K562 (cell line): Measurements from ENCODE around the gene RNF212B. TPM values are rescaled to one million over a fixed set of nuclear protein-coding genes. Genes with fewer than 3 reads are reported as not detected.
A peak's percentile ranks its signal among the peaks of the same experiment; 100 is the strongest.

Source experiments
- BACH1 ChIP-seq: fragments of 200-800 bp; sonication (Bioruptor generic); IDR thresholded peaks from 2 replicates; pipeline ENCODE4 v1.6.1; 2016; ENCODE audit warnings: missing genetic modification characterization, missing compliant biosample characterization
- BDP1 ChIP-seq: IDR thresholded peaks from 3 replicates; pipeline ENCODE4 v1.6.1; 2011; ENCODE audit not compliant: insufficient read length, insufficient read depth
- CBFA2T2 ChIP-seq: fragments of 450-650 bp; conservative IDR thresholded peaks from 2 replicates; pipeline ENCODE4 v1.6.1; 2017; ENCODE audit warnings: mild to moderate bottlenecking
- DIDO1 ChIP-seq: fragments of 450-650 bp; IDR thresholded peaks from 2 replicates; pipeline ENCODE4 v1.6.1; 2016; ENCODE audit warnings: low read depth, missing biosample characterization, missing genetic modification characterization
- HCFC1 ChIP-seq: IDR thresholded peaks from 2 replicates; pipeline ENCODE4 v1.6.1; 2012; ENCODE audit warnings: low read depth, low read length, improper control_type of control experiment
- HDAC6 ChIP-seq: IDR thresholded peaks from 2 replicates; pipeline ENCODE4 v1.6.1; 2012; ENCODE audit warnings: low read depth, mild to moderate bottlenecking, control low read depth, inconsistent platforms, low read length, moderate library complexity
- HNRNPH1 ChIP-seq: fragments of 200-400 bp; formaldehyde crosslinking; optimal IDR thresholded peaks from 2 replicates; pipeline ENCODE3; 2017; ENCODE audit warnings: low read depth, mild to moderate bottlenecking, low read length, moderate library complexity
- MYC ChIP-seq, 2 experiments: fragments of 250-450 bp in 1 of 2; sonication (Bioruptor Pico) in 1 of 2; IDR thresholded peaks; 2 replicates each; pipeline versions ENCODE4 v1.5.1 to v1.6.1; 2012 to 2021; ENCODE audit warnings: low read depth in 2 of 2, borderline replicate concordance in 1 of 2, improper control_type of control experiment in 1 of 2, low read length in 1 of 2, mild to moderate bottlenecking in 1 of 2, moderate library complexity in 1 of 2
- NCOA2 ChIP-seq, 2 experiments: fragments of 450-650 bp; IDR thresholded peaks; 2 replicates each; pipeline ENCODE4 v1.6.1; 2018; ENCODE audit warnings: mild to moderate bottlenecking in 2 of 2, moderate library complexity in 1 of 2; ENCODE audit not compliant: partially characterized antibody in 2 of 2
- NFRKB ChIP-seq: fragments of 450-650 bp; IDR thresholded peaks from 2 replicates; pipeline ENCODE4 v1.6.1; 2016; ENCODE audit warnings: low read depth
- POLR2AphosphoS5 ChIP-seq: IDR thresholded peaks from 2 replicates; pipeline ENCODE4 v1.6.1; 2011; ENCODE audit warnings: mild to moderate bottlenecking, low read depth, low read length, moderate library complexity; ENCODE audit not compliant: control insufficient read depth, insufficient read depth
- POLR2G ChIP-seq: fragments of 200-400 bp; formaldehyde crosslinking; IDR thresholded peaks from 2 replicates; pipeline ENCODE4 v1.6.1; 2017; ENCODE audit warnings: low read depth, mild to moderate bottlenecking, antibody characterized with exemption, low read length, moderate library complexity
- PTRF ChIP-seq: fragments of 450-650 bp; IDR thresholded peaks from 2 replicates; pipeline ENCODE4 v1.6.1; 2016; ENCODE audit warnings: mild to moderate bottlenecking, missing genetic modification characterization, missing compliant biosample characterization
- RBM39 ChIP-seq: fragments of 200-400 bp; formaldehyde crosslinking; optimal IDR thresholded peaks from 2 replicates; pipeline ENCODE3; 2018; ENCODE audit warnings: low read depth, low read length
- SUPT5H ChIP-seq: fragments of 450-650 bp; IDR thresholded peaks from 2 replicates; pipeline ENCODE4 v1.6.1; 2016
- TAF15 ChIP-seq: fragments of 200-400 bp; formaldehyde crosslinking; IDR thresholded peaks from 2 replicates; pipeline ENCODE4 v1.6.1; 2017; ENCODE audit warnings: mild to moderate bottlenecking, low read depth, low read length, moderate library complexity
- TOE1 ChIP-seq, 2 experiments: fragments of 450-650 bp in 1 of 2; sonication (generic) in 1 of 2; formaldehyde crosslinking in 1 of 2; IDR thresholded peaks; 2 replicates each; pipeline versions ENCODE4 v1.7.1 to v1.8.0; 2016 to 2022; ENCODE audit warnings: borderline replicate concordance in 2 of 2, mild to moderate bottlenecking in 2 of 2, antibody characterized with exemption in 1 of 2, inconsistent platforms in 1 of 2, low read depth in 1 of 2, missing genetic modification reagents in 1 of 2, moderate library complexity in 1 of 2
- U2AF1 ChIP-seq: fragments of 200-400 bp; formaldehyde crosslinking; optimal IDR thresholded peaks from 2 replicates; pipeline ENCODE3; 2017; ENCODE audit warnings: mild to moderate bottlenecking, low read depth, low read length, moderate library complexity
- ZSCAN29 ChIP-seq: fragments of 450-650 bp; IDR thresholded peaks from 2 replicates; pipeline ENCODE4 v1.6.1; 2017
- polyA plus RNA-seq, 8 experiments: library from polyadenylated mRNA; depleted of rRNA in 4 of 8; stranded (reverse) in 5 of 8; unstranded in 3 of 8; fragments of >200 nt; fragmentation: Nextera tagmentation in 2 of 8; fragmentation: Illumina TruSeq in 1 of 8; extraction: Ambion mirVana in 2 of 8; extraction: Trizol in 1 of 8; gene quantifications; 2 replicates each; pipeline versions ENCODE4 v1.2.1 to v1.2.3, GENCODE V29; 2011 to 2014; ENCODE audit warnings: inconsistent platforms in 1 of 8, missing spikeins in 1 of 8
- total RNA-seq, 7 experiments: library from RNA; depleted of rRNA in 6 of 7; stranded (reverse); fragments of >200 nt in 6 of 7; fragmentation: Illumina TruSeq in 2 of 7; extraction: Trizol in 2 of 7; gene quantifications; 2 replicates each; pipeline versions ENCODE4 v1.2.1 to v1.2.3, GENCODE V29; 2011 to 2021; ENCODE audit warnings: low replicate concordance in 1 of 7
- TF ChIP-seq, protein P1 (sequence below): fragments of 200-800 bp; sonication (Bioruptor generic); IDR thresholded peaks from 2 replicates; pipeline ENCODE4 v1.6.1; 2017; ENCODE audit warnings: missing genetic modification characterization, missing compliant biosample characterization
- TF ChIP-seq, protein P2 (sequence below), 2 experiments: fragments of 450-650 bp in 1 of 2; sonication (generic) in 1 of 2; formaldehyde crosslinking in 1 of 2; IDR thresholded peaks in 1 of 2; conservative IDR thresholded peaks in 1 of 2; 2 replicates each; pipeline versions ENCODE4 v1.6.1 to v1.8.1; 2016 to 2023; ENCODE audit warnings: mild to moderate bottlenecking in 2 of 2, moderate library complexity in 2 of 2, inconsistent platforms in 1 of 2, missing genetic modification reagents in 1 of 2
- TF ChIP-seq, protein P3 (sequence below): fragments of 250-450 bp; sonication (Bioruptor Pico); IDR thresholded peaks from 2 replicates; pipeline ENCODE4 v1.5.0; 2020; ENCODE audit warnings: mild to moderate bottlenecking, borderline replicate concordance

Gene RNF212B
- total and polyA plus RNA-seq, 9 of the 15 experiments (the other 6 are each of a cell fraction or from before 2014, with no cell fraction given) = 0.15 to 0.43 (median 0.27) TPM; not detected in 3

DNA sequence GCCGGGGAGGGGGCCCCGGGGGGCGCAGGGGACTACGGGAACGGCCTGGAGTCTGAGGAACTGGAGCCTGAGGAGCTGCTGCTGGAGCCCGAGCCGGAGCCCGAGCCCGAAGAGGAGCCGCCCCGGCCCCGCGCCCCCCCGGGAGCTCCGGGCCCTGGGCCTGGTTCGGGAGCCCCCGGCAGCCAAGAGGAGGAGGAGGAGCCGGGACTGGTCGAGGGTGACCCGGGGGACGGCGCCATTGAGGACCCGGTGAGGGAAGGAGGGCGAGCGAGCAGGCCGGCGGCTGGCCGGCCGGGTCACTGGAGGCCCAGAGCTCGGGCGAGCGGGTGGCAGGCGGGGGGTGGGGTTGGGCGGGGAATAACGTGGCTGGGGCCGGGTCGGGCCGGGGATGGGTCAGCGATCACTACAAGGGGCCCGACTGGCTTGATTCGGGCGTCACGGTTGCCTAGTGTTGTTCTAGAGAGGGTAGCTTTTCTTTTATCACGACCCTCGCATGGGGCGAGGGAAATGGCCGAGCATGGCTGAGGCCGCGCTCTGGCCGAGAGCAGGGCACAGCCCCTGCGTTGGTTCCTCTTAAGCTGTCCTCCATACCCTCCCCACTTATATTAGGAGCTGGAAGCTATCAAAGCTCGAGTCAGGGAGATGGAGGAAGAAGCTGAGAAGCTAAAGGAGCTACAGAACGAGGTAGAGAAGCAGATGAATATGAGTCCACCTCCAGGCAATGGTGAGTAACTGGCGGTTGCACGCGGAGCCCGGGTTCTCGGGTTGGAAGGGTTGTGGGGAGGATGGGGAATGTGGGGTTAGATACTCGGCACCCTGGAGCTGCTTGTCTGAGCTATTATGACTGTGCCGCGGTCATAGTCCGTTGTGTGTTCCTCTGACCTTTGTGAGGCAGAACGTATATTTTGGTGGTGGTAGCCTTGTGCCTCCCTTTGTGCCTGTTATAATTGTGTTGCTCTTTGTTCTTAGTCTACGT lies 84.1 kb downstream of the RNF212B start (continued):
- TF ChIP-seq DIDO1 (tag) (no peak), TAF15 (no peak), MYC (IDR thresholded peaks at IDR 0.05; ENCODE audit: low read depth, low read length) (no peak), MYC (CRISPR knock-in tag; IDR thresholded peaks at IDR 0.05; ENCODE audit: borderline replicate concordance, low read depth) (no peak), NFRKB (peak; percentile 63), POLR2G (peak; percentile 80), HDAC6 (no peak), ZSCAN29 (no peak), RBM39 (no peak), POLR2AphosphoS5 (peak; percentile 38; the same call in 1 of the 2 replicates), U2AF1 (no peak), CBFA2T2 (no peak), SUPT5H (peak; percentile 63), HNRNPH1 (no peak), TOE1 (IDR thresholded peaks at IDR 0.05; ENCODE audit: borderline replicate concordance) (no peak), TOE1 (CRISPR knock-in tag; IDR thresholded peaks at IDR 0.05; ENCODE audit: borderline replicate concordance, low read depth) (no peak), BDP1 (no peak), PTRF (no peak), BACH1 (tag) (no peak), NCOA2 (IDR thresholded peaks at IDR 0.05; ENCODE audit: partially characterized antibody in 2 of 2) (no peak), HCFC1 (no peak)
- TF ChIP-seq, protein P1, sequence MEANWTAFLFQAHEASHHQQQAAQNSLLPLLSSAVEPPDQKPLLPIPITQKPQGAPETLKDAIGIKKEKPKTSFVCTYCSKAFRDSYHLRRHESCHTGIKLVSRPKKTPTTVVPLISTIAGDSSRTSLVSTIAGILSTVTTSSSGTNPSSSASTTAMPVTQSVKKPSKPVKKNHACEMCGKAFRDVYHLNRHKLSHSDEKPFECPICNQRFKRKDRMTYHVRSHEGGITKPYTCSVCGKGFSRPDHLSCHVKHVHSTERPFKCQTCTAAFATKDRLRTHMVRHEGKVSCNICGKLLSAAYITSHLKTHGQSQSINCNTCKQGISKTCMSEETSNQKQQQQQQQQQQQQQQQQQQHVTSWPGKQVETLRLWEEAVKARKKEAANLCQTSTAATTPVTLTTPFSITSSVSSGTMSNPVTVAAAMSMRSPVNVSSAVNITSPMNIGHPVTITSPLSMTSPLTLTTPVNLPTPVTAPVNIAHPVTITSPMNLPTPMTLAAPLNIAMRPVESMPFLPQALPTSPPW = peak; percentile 83
- TF ChIP-seq, protein P2, sequence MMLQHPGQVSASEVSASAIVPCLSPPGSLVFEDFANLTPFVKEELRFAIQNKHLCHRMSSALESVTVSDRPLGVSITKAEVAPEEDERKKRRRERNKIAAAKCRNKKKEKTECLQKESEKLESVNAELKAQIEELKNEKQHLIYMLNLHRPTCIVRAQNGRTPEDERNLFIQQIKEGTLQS (IDR thresholded peaks at IDR 0.05) = no peak
- TF ChIP-seq, protein P2 (CRISPR knock-in tag; conservative IDR thresholded peaks at IDR 0.05) = no peak
- TF ChIP-seq, protein P3, sequence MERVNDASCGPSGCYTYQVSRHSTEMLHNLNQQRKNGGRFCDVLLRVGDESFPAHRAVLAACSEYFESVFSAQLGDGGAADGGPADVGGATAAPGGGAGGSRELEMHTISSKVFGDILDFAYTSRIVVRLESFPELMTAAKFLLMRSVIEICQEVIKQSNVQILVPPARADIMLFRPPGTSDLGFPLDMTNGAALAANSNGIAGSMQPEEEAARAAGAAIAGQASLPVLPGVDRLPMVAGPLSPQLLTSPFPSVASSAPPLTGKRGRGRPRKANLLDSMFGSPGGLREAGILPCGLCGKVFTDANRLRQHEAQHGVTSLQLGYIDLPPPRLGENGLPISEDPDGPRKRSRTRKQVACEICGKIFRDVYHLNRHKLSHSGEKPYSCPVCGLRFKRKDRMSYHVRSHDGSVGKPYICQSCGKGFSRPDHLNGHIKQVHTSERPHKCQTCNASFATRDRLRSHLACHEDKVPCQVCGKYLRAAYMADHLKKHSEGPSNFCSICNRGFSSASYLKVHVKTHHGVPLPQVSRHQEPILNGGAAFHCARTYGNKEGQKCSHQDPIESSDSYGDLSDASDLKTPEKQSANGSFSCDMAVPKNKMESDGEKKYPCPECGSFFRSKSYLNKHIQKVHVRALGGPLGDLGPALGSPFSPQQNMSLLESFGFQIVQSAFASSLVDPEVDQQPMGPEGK (CRISPR knock-in tag) = no peak
